Measurements from ENCODE around the gene TMEM26.

The TMEM26 gene

DNA sequence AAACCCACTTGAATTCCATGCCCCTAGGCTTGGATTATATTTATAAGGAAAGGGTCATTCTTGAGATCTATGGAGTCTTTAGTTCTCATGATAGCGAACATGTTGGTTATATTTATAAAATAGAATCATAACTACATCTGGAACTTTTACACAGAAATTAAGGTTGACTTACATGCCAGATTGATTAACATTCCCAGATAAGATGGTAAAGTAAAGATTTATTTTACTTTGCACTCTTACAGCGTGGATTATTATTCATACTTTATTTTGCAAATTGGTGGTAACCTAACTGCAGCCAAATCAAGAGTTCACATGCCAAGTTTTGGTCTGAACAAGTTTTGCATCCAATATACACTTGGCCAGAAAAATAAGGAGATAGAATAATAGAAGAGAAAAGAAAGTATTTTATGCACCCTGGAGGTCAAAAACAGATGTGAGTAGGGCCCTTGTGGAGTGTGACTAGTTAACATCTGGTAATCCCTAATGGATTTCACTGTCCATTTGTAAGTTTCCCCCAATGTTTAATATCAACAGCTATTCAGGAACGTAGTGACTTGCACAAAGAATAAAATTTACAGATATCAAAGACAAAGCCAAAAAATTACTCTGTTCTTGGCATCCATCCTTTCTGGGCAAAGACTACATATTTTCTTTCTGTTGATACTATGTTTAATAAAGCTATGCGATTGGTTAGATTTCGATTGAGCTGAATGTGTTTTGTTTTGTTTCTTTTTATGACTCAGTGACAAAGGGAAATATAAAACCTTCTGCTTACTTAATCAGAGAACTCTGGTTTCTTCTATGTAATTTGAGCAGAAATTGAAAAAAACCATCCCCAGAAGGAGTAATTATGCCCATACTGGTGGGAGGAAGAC lies 10.1 kb upstream of the TMEM26 start:
- no peak overlapping the region for H3K4me3 ChIP-seq (ENCODE audit: control insufficient read depth, low read depth, low read length)
- TF ChIP-seq, protein P1, sequence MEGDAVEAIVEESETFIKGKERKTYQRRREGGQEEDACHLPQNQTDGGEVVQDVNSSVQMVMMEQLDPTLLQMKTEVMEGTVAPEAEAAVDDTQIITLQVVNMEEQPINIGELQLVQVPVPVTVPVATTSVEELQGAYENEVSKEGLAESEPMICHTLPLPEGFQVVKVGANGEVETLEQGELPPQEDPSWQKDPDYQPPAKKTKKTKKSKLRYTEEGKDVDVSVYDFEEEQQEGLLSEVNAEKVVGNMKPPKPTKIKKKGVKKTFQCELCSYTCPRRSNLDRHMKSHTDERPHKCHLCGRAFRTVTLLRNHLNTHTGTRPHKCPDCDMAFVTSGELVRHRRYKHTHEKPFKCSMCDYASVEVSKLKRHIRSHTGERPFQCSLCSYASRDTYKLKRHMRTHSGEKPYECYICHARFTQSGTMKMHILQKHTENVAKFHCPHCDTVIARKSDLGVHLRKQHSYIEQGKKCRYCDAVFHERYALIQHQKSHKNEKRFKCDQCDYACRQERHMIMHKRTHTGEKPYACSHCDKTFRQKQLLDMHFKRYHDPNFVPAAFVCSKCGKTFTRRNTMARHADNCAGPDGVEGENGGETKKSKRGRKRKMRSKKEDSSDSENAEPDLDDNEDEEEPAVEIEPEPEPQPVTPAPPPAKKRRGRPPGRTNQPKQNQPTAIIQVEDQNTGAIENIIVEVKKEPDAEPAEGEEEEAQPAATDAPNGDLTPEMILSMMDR (conservative IDR thresholded peaks at IDR 0.05; ENCODE audit: control insufficient read depth, insufficient read depth, low read depth, low read length) = no peak
- DNase-seq (ENCODE audit: low read depth) = peak; percentile 95

- TF ChIP-seq, protein P1 (conservative IDR thresholded peaks at IDR 0.05; ENCODE audit: control insufficient read depth, insufficient read depth, low read depth, low read length) = no peak
- DNase-seq (ENCODE audit: low read depth) = no peak
- H3K4me3 ChIP-seq (ENCODE audit: control insufficient read depth, low read depth, low read length) = no peak overlapping the region
These were observed 7.7 kb upstream of the TMEM26 start for GRCh38 chr10:61460835-61461234.

- DNase-seq (ENCODE audit: low read depth) = no peak
- H3K4me3 ChIP-seq (ENCODE audit: control insufficient read depth, low read depth, low read length) = no peak overlapping the region
- TF ChIP-seq, protein P1 (conservative IDR thresholded peaks at IDR 0.05; ENCODE audit: control insufficient read depth, insufficient read depth, low read depth, low read length) = no peak
These were observed 4.8 kb upstream of the TMEM26 start for GRCh38 chr10:61458031-61458430.

- no peak for DNase-seq (ENCODE audit: low read depth)
- no peak overlapping the region for H3K4me3 ChIP-seq (ENCODE audit: control insufficient read depth, low read depth, low read length)
- TF ChIP-seq, protein P1 (conservative IDR thresholded peaks at IDR 0.05; ENCODE audit: control insufficient read depth, insufficient read depth, low read depth, low read length) = no peak
These were observed 3.1 kb upstream of the TMEM26 start for GRCh38 chr10:61456095-61456789.

- DNase-seq (ENCODE audit: low read depth) = no peak
- TF ChIP-seq, protein P1 (conservative IDR thresholded peaks at IDR 0.05; ENCODE audit: control insufficient read depth, insufficient read depth, low read depth, low read length) = no peak
- H3K4me3 ChIP-seq (ENCODE audit: control insufficient read depth, low read depth, low read length) = no peak overlapping the region
These were observed 2.5 kb upstream of the TMEM26 start for GRCh38 chr10:61455656-61456055.

DNA sequence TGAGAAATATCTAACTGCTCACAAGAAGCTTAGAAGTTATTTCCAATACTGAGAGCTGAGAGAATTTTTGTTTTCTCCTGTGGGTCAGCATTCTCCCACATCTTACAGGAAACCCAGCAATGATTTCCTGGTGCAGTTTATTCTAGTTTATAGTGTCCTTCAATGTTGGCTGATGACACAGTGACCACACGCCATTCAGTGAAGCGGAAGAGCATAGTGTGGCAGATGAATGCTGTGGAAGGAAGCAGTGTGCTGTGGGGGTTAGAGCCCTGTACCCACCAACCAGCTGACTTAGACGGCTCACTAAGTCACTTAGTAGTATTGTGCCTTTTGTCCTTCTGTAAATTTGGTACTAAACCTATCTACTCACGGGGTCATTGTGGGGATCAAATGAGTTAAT lies 1.4 kb upstream of the TMEM26 start:
- H3K4me3 ChIP-seq (ENCODE audit: control insufficient read depth, low read depth, low read length) = no peak overlapping the region
- DNase-seq (ENCODE audit: low read depth) = no peak
- TF ChIP-seq, protein P1 (conservative IDR thresholded peaks at IDR 0.05; ENCODE audit: control insufficient read depth, insufficient read depth, low read depth, low read length) = no peak

Measured in fibroblast of mammary gland (primary cell).